Kidney glomerular epithelial cell (primary cell): ENCODE measurements around the gene ASTL.
"Not testable (repeated sequence)": the region's sequence is repeated elsewhere in the genome, so short reads cannot be mapped to it uniquely, and the experiment has no call there.

Source experiments
- DNase-seq: peaks from one replicate; lab custom pipeline; 2025; lab: John Stamatoyannopoulos, UW

ASTL gene

DNA sequence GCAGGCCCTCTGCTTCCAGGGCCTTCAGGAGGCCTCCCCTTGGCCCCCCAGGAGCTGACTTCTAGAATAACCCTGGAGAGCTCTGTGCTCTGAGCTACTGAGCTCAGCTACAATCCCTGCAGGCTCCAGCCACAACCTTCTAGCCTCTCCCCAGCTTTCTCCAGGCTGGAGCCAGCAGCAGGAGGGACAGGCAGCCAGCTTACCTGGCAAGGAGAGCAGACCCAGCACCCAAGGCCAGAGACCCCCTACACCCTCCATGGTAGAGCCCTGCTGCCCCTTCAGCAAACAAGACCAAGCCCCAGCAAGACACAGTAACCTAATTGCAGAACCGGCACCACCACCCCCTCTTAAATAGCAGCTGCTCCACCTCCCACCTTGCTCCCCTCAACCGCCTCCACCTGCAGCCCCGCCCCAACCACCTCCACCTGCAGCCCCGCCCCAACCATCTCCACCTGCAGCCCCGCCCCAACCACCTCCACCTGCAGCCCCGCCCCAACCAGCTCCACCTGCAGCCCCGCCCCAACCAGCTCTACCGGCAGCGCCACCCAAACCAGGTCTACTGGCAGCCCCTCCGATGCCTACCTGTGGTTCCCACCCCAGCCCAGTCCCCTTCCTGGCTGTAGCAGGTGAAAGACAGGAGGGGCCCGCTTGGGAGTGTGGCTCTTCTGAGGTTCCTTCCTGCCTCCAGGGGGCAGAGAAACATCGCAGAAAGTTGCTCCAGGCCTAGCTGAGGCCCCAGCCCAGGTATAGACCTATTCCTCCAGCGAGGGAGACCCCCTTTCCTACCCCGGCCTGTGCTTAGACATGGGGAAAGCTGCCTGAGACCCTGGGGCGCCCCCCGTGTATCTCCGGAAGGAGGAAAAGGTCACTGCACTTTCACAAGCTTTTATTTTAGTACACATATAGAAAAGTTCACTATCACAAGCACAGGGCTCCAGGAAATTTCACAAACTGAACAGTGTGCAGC is at the start of gene ASTL:
ASTL (minus strand) TSS at position 324 of the 967 bp plus-strand sequence; CDS start at position 258, 66 bp downstream.
- no peak for DNase-seq

DNA sequence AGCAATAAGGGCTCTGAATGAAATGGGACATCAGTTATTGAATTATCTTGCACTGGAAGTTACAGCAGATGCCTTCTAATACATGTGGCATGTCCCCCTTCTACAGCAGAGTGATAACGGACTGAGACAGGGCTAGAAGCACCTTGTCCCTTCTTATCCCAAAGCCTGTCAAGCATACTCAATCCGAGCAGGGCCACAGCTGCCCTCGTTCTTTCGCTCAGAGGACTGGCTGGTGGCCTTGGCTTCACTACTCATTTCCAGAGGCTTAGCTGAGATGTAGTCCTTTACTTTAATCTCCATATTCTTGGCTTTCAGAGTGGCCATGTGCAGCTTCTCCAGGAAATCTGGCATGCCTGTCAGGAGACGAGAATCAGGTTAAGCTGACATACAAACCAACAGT is 48.3 kb upstream of the ASTL start:
- DNase-seq = no peak

GRCh38 chr2:96185516-96185915 is 47.2 kb upstream of the ASTL start:
- no peak for DNase-seq

GRCh38 chr2:96184989-96185388 is 46.7 kb upstream of the ASTL start:
- DNase-seq = no peak

GRCh38 chr2:96184188-96184587 is 45.9 kb upstream of the ASTL start:
- DNase-seq = no peak

DNA sequence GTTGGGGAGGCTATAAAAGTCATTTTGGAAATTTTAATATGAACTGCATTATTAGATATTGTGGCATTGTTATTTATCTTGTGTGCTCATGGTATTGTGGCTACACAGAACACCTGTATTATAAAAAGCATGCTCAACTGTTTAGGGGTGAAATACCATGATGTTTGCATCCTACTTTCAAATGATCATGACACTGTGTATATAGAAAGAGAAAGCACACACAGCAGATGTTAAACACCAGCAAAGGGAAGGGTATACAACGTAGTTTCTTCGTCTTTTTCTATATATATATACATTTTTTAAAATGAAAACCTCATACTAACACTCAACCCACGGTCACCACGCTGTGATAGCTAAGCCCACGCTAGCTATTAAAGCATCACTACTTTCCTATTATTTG is 43.2 kb upstream of the ASTL start:
- no peak for DNase-seq

- no peak for DNase-seq
Measured at GRCh38 chr2:96180521-96180920, 42.2 kb upstream of the ASTL start.

GRCh38 chr2:96180002-96180401 is 41.7 kb upstream of the ASTL start:
- DNase-seq = no peak

GRCh38 chr2:96176661-96177060 is 38.4 kb upstream of the ASTL start:
- no peak for DNase-seq

- peak; percentile 3 for DNase-seq
Measured at GRCh38 chr2:96175951-96176350, 37.6 kb upstream of the ASTL start.

DNA sequence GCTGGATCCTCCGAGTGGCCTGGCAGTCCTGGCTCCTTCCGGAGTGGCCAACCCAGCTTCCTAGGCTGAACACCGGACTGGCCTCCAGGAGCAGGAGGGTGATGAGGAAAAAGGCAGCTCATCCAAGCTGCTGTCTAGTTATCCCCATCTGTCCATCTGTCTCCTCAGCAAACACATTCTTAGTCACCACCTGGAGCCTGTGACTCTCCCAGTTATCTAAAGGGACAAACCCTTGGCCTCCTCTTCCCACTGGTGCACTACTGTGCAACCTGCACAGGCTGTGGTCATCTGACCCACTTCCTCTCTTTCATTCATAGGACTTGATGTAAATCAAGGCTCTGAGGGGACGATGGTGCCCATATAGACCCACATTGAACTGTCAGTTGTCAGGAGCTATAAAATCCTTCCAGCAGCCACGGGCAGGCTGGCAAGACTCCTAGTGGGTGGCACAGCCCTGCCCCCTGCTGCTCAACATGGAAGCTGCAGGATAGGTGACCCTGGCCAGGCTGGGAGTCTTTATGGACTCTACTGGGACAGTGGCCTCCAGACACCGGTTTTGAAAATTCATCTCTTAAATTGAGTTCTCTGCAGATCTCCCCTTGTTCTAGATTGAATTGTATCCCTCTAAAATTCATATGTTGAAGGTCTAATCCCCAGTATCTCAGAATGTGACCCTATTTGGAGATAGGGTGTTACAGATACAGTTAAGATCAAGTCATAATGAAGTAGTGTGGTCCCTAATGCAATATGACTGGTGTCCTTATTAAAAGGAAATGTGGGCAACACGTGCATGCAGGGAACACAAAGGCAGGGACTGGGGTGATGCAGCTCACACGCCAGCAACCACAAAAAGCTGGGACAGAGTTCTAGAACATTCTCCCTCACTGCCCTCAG is 36.2 kb upstream of the ASTL start:
- peak; percentile 46 for DNase-seq

GRCh38 chr2:96171831-96172230 is 33.5 kb upstream of the ASTL start:
- no peak for DNase-seq

DNA sequence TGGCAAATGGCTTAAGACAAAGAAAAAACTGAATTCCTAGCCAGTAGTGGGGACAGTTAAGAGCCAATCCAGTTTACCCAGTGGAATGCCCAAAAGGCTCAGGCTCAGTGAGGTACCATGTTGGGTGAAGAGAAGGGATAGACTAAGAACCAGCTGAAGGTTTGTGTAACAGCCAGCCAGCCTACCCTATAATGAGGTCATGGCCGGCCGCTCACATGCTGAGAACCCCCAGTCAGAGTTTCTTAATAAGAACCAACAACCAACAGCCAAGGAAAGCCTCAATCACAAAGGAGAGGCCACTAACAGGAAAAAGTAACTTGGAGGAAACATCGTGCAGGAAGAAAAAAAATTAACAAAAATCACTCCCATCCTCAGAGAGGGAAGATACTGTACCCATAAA is 32.3 kb upstream of the ASTL start:
- no peak for DNase-seq

DNA sequence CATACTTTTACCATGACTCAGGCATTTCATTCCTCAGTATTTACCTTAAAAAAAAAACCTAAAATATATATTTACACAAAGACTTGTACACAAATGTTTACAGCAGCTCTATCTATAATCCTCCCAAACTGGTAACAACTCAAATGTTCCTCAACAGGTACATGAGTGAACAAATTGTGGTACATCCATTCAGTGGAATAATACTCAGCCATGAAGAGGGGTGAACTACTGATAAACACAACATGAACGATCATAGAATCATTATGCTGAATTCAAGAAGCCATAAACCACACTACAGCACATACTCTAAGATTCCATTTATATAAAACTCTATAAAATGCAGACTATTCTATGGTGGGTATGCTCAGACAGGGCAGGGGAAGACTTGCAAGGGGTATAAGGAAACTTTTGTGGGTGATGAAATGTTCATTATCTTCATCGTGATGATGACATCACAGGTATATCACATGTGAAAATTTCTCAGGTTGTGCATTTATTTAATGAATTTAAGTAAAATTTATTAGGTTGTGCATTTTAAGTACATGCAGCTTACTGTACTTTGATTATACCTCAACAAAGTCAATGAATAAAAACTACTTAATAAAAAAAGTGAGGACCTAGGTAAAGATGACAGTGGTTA is 31.7 kb upstream of the ASTL start:
- no peak for DNase-seq

DNA sequence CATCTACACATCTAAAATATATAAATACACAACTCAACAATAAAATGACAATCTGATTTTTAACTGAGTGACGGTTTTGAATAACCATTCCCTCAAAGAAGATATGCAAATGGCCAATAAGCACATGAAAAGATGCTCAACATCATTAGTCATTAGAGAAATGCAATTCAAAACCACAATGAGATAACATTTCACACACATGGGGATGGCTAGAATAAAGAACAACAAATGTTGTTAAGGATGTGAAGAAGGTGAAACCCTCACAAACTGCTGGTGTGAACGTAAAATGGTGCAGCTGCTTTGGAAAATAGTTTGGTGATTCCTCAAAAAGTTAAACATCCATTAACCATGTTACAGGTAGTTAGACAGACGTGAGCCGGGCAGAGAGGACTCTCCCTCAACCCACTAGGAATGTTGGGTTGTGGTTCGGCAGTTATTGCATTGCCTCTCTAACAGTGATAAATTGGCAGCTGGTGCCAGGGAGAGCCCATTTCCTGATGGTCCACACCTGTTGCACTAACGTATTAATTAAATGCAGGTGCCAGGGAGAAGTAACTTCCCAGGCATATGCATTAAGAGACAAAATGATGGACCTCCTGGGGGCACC is 29.2 kb upstream of the ASTL start:
- DNase-seq = no peak

GRCh38 chr2:96164459-96165184 is 26.3 kb upstream of the ASTL start:
- DNase-seq = no peak

GRCh38 chr2:96163768-96164429 is 25.6 kb upstream of the ASTL start:
- DNase-seq = no peak

- DNase-seq = no peak
Measured at GRCh38 chr2:96163415-96163767, 25.1 kb upstream of the ASTL start.

DNA sequence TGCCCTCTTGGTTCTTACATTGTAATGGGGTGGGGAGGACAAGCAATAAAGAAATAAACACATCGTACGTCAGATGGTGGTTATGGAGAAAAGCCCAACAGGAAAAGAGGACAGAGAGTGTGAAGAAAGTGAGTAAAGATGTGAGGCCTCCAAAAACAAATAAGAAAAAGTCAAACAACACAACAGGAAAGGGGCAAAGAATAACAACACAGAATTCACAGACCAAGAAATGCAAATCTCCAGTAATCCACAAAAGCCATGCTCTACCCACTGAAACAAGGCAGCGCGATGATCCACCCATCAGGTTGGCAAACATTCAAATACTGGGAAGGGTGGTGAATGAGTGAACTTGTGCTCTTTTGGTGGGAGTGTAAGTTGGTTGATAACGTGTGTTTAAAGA is 23.6 kb upstream of the ASTL start:
- no peak for DNase-seq

DNA sequence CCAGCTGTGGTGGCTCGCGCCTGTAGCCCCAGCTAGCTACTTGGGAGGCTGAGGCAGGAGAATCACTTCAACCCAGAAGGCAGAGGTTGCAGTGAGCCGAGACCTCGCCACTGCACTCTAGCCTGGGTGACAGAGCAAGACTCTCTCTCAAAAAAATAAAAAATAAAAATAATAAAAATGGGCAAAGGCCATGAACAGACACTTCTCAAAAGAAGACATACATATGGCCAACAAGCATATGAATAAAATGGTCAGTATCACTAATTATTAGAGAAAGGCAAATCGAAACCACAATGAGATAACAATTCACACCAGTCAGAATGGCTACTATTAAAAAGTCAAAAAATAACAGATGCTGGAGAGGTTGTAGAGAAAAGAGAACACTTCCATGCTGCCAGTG is 22.1 kb upstream of the ASTL start:
- DNase-seq = not testable (repeated sequence)
